Chondrocyte (in vitro differentiated cells): ENCODE measurements around the gene CDK14. TPM values are rescaled to one million over a fixed set of nuclear protein-coding genes. Genes with fewer than 3 reads are reported as not detected.

ENCODE experiments used
- DNase-seq: peaks from one replicate; pipeline ENCODE4 v3.0.0; 2021; ENCODE audit warnings: mixed read lengths, low spot score
- H3K27ac Mint-ChIP-seq: one replicate; pipeline ENCODE4 v1.8.0; 2021; ENCODE audit warnings: mild to moderate bottlenecking, moderate library complexity, mixed read lengths; ENCODE audit not compliant: unreplicated experiment
- H3K27me3 Mint-ChIP-seq: 2 replicates; pipeline ENCODE4 v1.8.0; 2021; ENCODE audit warnings: low read depth, mixed read lengths
- H3K36me3 Mint-ChIP-seq: 2 replicates; pipeline ENCODE4 v1.8.0; 2021; ENCODE audit warnings: low read depth, mixed read lengths
- H3K4me1 Mint-ChIP-seq: 2 replicates; pipeline ENCODE4 v1.8.0; 2021; ENCODE audit warnings: low read depth, mild to moderate bottlenecking, mixed read lengths
- H3K4me3 Mint-ChIP-seq: one replicate; pipeline ENCODE4 v1.8.0; 2021; ENCODE audit warnings: mild to moderate bottlenecking, moderate library complexity, mixed read lengths; ENCODE audit not compliant: unreplicated experiment
- H3K9me3 Mint-ChIP-seq: 2 replicates; pipeline ENCODE4 v1.8.0; 2021; ENCODE audit warnings: low read depth, mixed read lengths
- CTCF ChIP-seq: fragments of 200-600 bp; sonication (generic); IDR thresholded peaks from 2 replicates; pipeline ENCODE4 v1.5.0; 2021; ENCODE audit warnings: antibody characterized with exemption, mild to moderate bottlenecking, moderate library complexity
- total RNA-seq: library from RNA; stranded (reverse); gene quantifications from 3 replicates; pipeline ENCODE4 v1.2.1, GENCODE V29; 2021

Gene CDK14
- total RNA-seq, 1 donor from 2014 or later, result 61.4 TPM

GRCh38 chr7:91137788-91138368 is 541.8 kb downstream of the CDK14 start:
- no peak for DNase-seq
- Mint-ChIP-seq H3K4me1 (peaks cover 56% of the 10 kb centered on the region), H3K27me3 (no peaks in the 10 kb centered on the region), H3K4me3 (no peak overlapping the region), H3K27ac (no peak overlapping the region), H3K36me3 (no peaks in the 10 kb centered on the region), H3K9me3 (no peaks in the 10 kb centered on the region)
- TF ChIP-seq CTCF, result no peak

- no peak for TF ChIP-seq CTCF
- Mint-ChIP-seq H3K4me1 (peaks cover 54% of the 10 kb centered on the region), H3K27ac (no peak overlapping the region), H3K27me3 (no peaks in the 10 kb centered on the region), H3K36me3 (no peaks in the 10 kb centered on the region), H3K4me3 (no peak overlapping the region), H3K9me3 (no peaks in the 10 kb centered on the region)
- no peak for DNase-seq
Observed at GRCh38 chr7:91140286-91140685, 544.2 kb downstream of the CDK14 start.

GRCh38 chr7:91140982-91141381 is 544.9 kb downstream of the CDK14 start:
- Mint-ChIP-seq H3K27me3 (no peaks in the 10 kb centered on the region), H3K36me3 (no peaks in the 10 kb centered on the region), H3K9me3 (no peaks in the 10 kb centered on the region), H3K27ac (no peak overlapping the region), H3K4me1 (peaks cover 49% of the 10 kb centered on the region), H3K4me3 (no peak overlapping the region)
- no peak for TF ChIP-seq CTCF
- no peak for DNase-seq

GRCh38 chr7:91142743-91143142 is 546.6 kb downstream of the CDK14 start:
- Mint-ChIP-seq H3K4me3 (no peak overlapping the region), H3K36me3 (peaks cover 1% of the 10 kb centered on the region), H3K27ac (no peak overlapping the region), H3K9me3 (no peaks in the 10 kb centered on the region), H3K27me3 (no peaks in the 10 kb centered on the region), H3K4me1 (peaks cover 35% of the 10 kb centered on the region)
- DNase-seq, result no peak
- no peak for TF ChIP-seq CTCF

GRCh38 chr7:91149341-91150246 is 553.5 kb downstream of the CDK14 start:
- Mint-ChIP-seq H3K4me3 (no peak overlapping the region), H3K36me3 (peaks cover 1% of the 10 kb centered on the region), H3K4me1 (no peaks in the 10 kb centered on the region), H3K27me3 (no peaks in the 10 kb centered on the region), H3K9me3 (no peaks in the 10 kb centered on the region), H3K27ac (no peak overlapping the region)
- TF ChIP-seq CTCF, result no peak
- no peak for DNase-seq
